ENCODE data around the gene CCDC34. TPM values are rescaled to one million over a fixed set of nuclear protein-coding genes. Genes with fewer than 3 reads are reported as not detected.

CCDC34 gene
- total RNA-seq, 1 donor = 1.4 TPM

- Histone ChIP-seq H3K9me3 (ENCODE audit: low read depth, low read length) (no peaks in the 10 kb centered on the region), H3K4me1 (ENCODE audit: insufficient read depth, low read length) (no peaks in the 10 kb centered on the region), H3K4me3 (ENCODE audit: low read length) (no peak overlapping the region)
Measured at GRCh38 chr11:27303903-27304302, 59.1 kb downstream of the CCDC34 start.

DNA sequence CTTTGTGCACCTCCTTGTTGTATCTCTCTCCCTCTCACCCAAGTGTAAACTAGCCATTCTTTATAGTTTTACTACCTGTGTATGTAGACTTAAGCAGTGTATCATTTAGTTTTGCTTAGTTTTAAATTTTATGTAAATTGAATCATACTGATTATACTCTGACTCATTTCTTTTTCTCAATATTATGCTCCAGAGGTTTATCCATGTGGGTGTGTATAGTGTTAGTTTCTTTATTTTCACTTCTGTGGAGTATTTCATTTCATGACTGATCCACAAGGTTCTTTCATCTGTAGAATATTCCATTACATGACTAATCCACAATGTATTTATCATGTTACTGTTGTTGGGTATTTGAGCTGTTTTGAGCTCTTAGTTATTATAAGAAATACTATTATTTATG is 62.0 kb downstream of the CCDC34 start:
- no peaks in the 10 kb centered on the region for H3K4me1 ChIP-seq (ENCODE audit: insufficient read depth, low read length)
- no peak overlapping the region for H3K4me3 ChIP-seq (ENCODE audit: low read length)
- no peaks in the 10 kb centered on the region for H3K27me3 ChIP-seq (ENCODE audit: insufficient read depth, low read length)
- no peaks in the 10 kb centered on the region for H3K9me3 ChIP-seq (ENCODE audit: low read depth, low read length)

More at GRCh38 chr11:27303903-27304302, 59.1 kb downstream of the CCDC34 start:
- no peaks in the 10 kb centered on the region for H3K27me3 ChIP-seq (ENCODE audit: insufficient read depth, low read length)

- Histone ChIP-seq H3K27me3 (ENCODE audit: insufficient read depth, low read length) (no peaks in the 10 kb centered on the region), H3K4me1 (ENCODE audit: insufficient read depth, low read length) (no peaks in the 10 kb centered on the region), H3K9me3 (ENCODE audit: low read depth, low read length) (no peaks in the 10 kb centered on the region), H3K4me3 (ENCODE audit: low read length) (no peak overlapping the region)
Measured at GRCh38 chr11:27297616-27298015, 65.4 kb downstream of the CCDC34 start.

- H3K27me3 ChIP-seq (ENCODE audit: insufficient read depth, low read length) = no peaks in the 10 kb centered on the region
- H3K4me1 ChIP-seq (ENCODE audit: insufficient read depth, low read length) = no peaks in the 10 kb centered on the region
- no peaks in the 10 kb centered on the region for H3K9me3 ChIP-seq (ENCODE audit: low read depth, low read length)
- no peak overlapping the region for H3K4me3 ChIP-seq (ENCODE audit: low read length)
Measured at GRCh38 chr11:27296497-27296896, 66.5 kb downstream of the CCDC34 start.

DNA sequence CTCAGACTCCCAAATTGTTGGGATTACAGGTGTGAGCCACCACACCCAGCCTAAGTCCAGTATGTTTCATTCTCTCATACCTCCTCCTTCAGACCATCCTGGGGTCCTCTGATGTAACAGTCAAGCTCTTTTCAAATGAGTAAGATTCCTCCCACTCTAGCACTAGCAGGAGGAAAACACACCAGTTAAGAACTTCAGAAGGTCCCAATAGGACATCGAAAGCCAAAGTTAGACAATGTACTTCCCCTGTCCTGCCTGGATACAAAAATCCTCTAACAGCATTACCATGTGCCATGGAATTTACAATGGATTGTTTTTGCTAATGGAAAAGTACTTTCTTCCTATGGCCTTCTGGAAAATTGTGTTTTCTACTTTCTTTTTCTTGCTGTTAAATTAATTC is 67.1 kb downstream of the CCDC34 start:
- no peaks in the 10 kb centered on the region for H3K27me3 ChIP-seq (ENCODE audit: insufficient read depth, low read length)
- no peaks in the 10 kb centered on the region for H3K4me1 ChIP-seq (ENCODE audit: insufficient read depth, low read length)
- no peaks in the 10 kb centered on the region for H3K9me3 ChIP-seq (ENCODE audit: low read depth, low read length)
- no peak overlapping the region for H3K4me3 ChIP-seq (ENCODE audit: low read length)

GRCh38 chr11:27294654-27295053 is 68.4 kb downstream of the CCDC34 start:
- H3K4me3 ChIP-seq (ENCODE audit: low read length) = no peak overlapping the region
- H3K4me1 ChIP-seq (ENCODE audit: insufficient read depth, low read length) = no peaks in the 10 kb centered on the region
- no peaks in the 10 kb centered on the region for H3K27me3 ChIP-seq (ENCODE audit: insufficient read depth, low read length)
- no peaks in the 10 kb centered on the region for H3K9me3 ChIP-seq (ENCODE audit: low read depth, low read length)

GRCh38 chr11:27293515-27294417 is 69.2 kb downstream of the CCDC34 start:
- Histone ChIP-seq H3K27me3 (ENCODE audit: insufficient read depth, low read length) (no peaks in the 10 kb centered on the region), H3K4me1 (ENCODE audit: insufficient read depth, low read length) (no peaks in the 10 kb centered on the region), H3K9me3 (ENCODE audit: low read depth, low read length) (no peaks in the 10 kb centered on the region)

GRCh38 chr11:27292637-27293010 is 70.4 kb downstream of the CCDC34 start:
- H3K4me1 ChIP-seq (ENCODE audit: insufficient read depth, low read length) = no peaks in the 10 kb centered on the region
- H3K4me3 ChIP-seq (ENCODE audit: low read length) = no peak overlapping the region
- H3K9me3 ChIP-seq (ENCODE audit: low read depth, low read length) = no peaks in the 10 kb centered on the region
- H3K27me3 ChIP-seq (ENCODE audit: insufficient read depth, low read length) = no peaks in the 10 kb centered on the region

More at GRCh38 chr11:27293515-27294417, 69.2 kb downstream of the CCDC34 start:
- H3K4me3 ChIP-seq (ENCODE audit: low read length) = no peak overlapping the region

GRCh38 chr11:27291954-27292636 is 70.9 kb downstream of the CCDC34 start:
- Histone ChIP-seq H3K9me3 (ENCODE audit: low read depth, low read length) (no peaks in the 10 kb centered on the region), H3K4me1 (ENCODE audit: insufficient read depth, low read length) (no peaks in the 10 kb centered on the region), H3K4me3 (ENCODE audit: low read length) (no peak overlapping the region), H3K27me3 (ENCODE audit: insufficient read depth, low read length) (no peaks in the 10 kb centered on the region)

GRCh38 chr11:27291302-27291889 is 71.6 kb downstream of the CCDC34 start:
- Histone ChIP-seq H3K4me3 (ENCODE audit: low read length) (no peak overlapping the region), H3K4me1 (ENCODE audit: insufficient read depth, low read length) (no peaks in the 10 kb centered on the region), H3K27me3 (ENCODE audit: insufficient read depth, low read length) (no peaks in the 10 kb centered on the region), H3K9me3 (ENCODE audit: low read depth, low read length) (no peaks in the 10 kb centered on the region)

GRCh38 chr11:27290261-27291050 is 72.6 kb downstream of the CCDC34 start:
- H3K27me3 ChIP-seq (ENCODE audit: insufficient read depth, low read length) = no peaks in the 10 kb centered on the region
- no peaks in the 10 kb centered on the region for H3K4me1 ChIP-seq (ENCODE audit: insufficient read depth, low read length)
- no peaks in the 10 kb centered on the region for H3K9me3 ChIP-seq (ENCODE audit: low read depth, low read length)
- no peak overlapping the region for H3K4me3 ChIP-seq (ENCODE audit: low read length)

Other genes starting within 250 kb of the CCDC34 start
- gene LGR4, start 109.6 kb upstream of the CCDC34 start, total RNA-seq = 2.3 TPM
- 36.6 TPM for gene LIN7C, start 143.6 kb upstream of the CCDC34 start, total RNA-seq

All from mononuclear cell (primary cell).